Measurements from ENCODE around the gene UBAP2L.

Gene UBAP2L

GRCh38 chr1:154183046-154183915, 37.5 kb upstream of the UBAP2L start:
- Histone ChIP-seq H3K27ac (peak overlapping the region; percentile 76), H3K27me3 (replicated peaks) (no peaks in the 10 kb centered on the region), H3K4me3 (ENCODE audit: low read depth, low read length) (peak overlapping the region; percentile 100), H3K36me3 (replicated peaks) (peaks cover 5% of the 10 kb centered on the region)
- peak; percentile 94 for DNase-seq
- no peak for TF ChIP-seq CTCF (IDR thresholded peaks at IDR 0.05; ENCODE audit: low read depth, low read length, missing control alignments)
- in situ Hi-C loops (cut with HindIII; ENCODE audit: low pct_ligation_motif_present, low sequenced_read_pairs): no loop called here

DNA sequence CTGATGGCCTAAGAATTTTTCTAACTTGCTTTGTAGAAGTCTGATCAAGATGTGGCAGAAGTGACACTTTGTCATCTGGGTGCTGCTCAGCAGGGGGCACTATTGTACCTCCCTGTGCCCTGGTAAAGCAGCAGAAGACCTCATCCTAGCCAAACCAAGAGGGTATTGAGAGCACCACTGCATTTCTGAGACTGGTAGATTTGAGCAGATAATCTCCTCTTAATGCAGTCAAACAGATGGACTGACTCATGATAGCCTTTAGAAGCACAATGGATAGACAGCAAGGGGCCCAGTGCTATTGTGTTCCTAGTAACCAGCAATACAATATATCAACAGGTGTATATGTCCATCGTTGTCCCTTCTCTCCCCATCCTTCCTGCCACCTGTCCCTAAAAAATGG, 34.6 kb upstream of the UBAP2L start:
- TF ChIP-seq CTCF (IDR thresholded peaks at IDR 0.05; ENCODE audit: low read depth, low read length, missing control alignments): peak; percentile 64
- no peak overlapping the region for H3K27ac ChIP-seq
- DNase-seq: peak; percentile 35
- no peak overlapping the region for H3K4me3 ChIP-seq (ENCODE audit: low read depth, low read length)
- in situ Hi-C loops (cut with HindIII; ENCODE audit: low pct_ligation_motif_present, low sequenced_read_pairs): no loop called here
- no peaks in the 10 kb centered on the region for H3K27me3 ChIP-seq (replicated peaks)
- H3K36me3 ChIP-seq (replicated peaks): no peaks in the 10 kb centered on the region

DNA sequence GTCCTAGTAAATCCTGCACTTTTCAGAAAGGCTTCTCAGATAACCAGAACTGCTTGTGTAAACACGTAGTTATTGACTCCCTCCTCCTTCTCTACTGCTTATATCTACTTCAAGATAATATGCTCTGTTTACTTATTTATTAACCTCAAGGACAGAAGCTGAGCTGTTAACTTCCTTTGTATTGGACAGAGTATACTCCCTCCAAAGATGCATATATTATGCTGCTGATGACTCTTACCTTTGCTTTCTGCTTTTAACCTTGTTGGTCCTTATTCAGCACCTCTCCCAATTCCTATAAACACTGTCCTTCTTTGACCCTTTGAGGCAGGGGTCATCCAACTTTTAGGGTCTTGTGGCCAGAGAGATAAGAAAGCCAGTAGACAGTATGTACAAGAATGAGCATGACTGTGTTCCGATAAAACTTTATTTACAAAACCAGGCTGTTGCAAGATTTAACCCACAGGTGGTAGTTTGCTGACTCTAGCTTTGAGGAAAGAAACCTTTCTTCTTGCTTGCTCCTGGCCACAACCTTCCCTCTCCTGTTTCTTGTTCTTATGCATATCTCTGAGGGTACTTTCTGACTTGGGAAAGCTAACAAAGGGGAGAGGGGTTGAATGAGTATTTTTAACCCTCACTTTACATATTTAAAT, 33.8 kb upstream of the UBAP2L start:
- H3K36me3 ChIP-seq (replicated peaks): no peaks in the 10 kb centered on the region
- no peak overlapping the region for H3K4me3 ChIP-seq (ENCODE audit: low read depth, low read length)
- TF ChIP-seq CTCF (IDR thresholded peaks at IDR 0.05; ENCODE audit: low read depth, low read length, missing control alignments): no peak
- H3K27me3 ChIP-seq (replicated peaks): no peaks in the 10 kb centered on the region
- H3K27ac ChIP-seq: no peak overlapping the region
- in situ Hi-C loops (cut with HindIII; ENCODE audit: low pct_ligation_motif_present, low sequenced_read_pairs): no loop called here
- DNase-seq: no peak

- TF ChIP-seq CTCF (IDR thresholded peaks at IDR 0.05; ENCODE audit: low read depth, low read length, missing control alignments): no peak
- Histone ChIP-seq H3K27me3 (replicated peaks) (peaks cover 7% of the 10 kb centered on the region), H3K27ac (no peak overlapping the region), H3K36me3 (replicated peaks) (no peaks in the 10 kb centered on the region), H3K4me3 (ENCODE audit: low read depth, low read length) (no peak overlapping the region)
- in situ Hi-C loops (cut with HindIII; ENCODE audit: low pct_ligation_motif_present, low sequenced_read_pairs): no loop called here
- no peak for DNase-seq
These were observed 30.2 kb upstream of the UBAP2L start for GRCh38 chr1:154190550-154190949.

DNA sequence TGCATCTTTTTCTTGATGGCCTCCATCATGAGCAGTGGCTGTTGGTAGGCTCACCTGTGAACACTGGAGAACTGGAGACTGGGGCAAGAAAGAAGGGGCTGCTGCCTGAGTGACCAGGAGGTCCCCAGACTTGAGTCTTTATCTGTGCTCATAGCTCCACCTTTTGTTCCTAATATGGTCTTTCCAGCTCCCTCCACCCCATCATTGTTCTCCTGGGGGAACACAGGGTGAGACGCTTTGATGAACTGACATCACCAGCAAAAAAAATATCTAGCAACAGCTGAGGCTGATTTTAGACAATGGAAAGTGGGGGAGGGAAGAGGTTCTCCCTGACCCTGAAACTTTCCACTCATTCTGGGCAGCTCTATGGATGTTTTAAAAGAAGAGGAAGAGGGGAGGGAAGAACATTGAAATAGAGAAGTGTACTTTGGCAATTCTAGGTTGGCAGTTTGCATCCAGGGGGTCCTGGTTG, 28.7 kb upstream of the UBAP2L start, which contains the start of gene TPM3:
TSS of gene TPM3 (minus strand) at position 111 of the 472 bp plus-strand sequence. CDS start at position 29, 82 bp downstream.
- no peak within 1 kb of the TSS for H3K27ac ChIP-seq
- no peak for DNase-seq
- no peak for TF ChIP-seq CTCF (IDR thresholded peaks at IDR 0.05; ENCODE audit: low read depth, low read length, missing control alignments)
- in situ Hi-C loops (cut with HindIII; ENCODE audit: low pct_ligation_motif_present, low sequenced_read_pairs): no loop called here
- no peak within 1 kb of the TSS for H3K4me3 ChIP-seq (ENCODE audit: low read depth, low read length)
- no peaks in the 10 kb centered on the region for H3K36me3 ChIP-seq (replicated peaks)
- H3K27me3 ChIP-seq (replicated peaks): peaks cover 7% of the 10 kb centered on the region
